Measurements from ENCODE around the gene ALOX5AP.

ALOX5AP gene

DNA sequence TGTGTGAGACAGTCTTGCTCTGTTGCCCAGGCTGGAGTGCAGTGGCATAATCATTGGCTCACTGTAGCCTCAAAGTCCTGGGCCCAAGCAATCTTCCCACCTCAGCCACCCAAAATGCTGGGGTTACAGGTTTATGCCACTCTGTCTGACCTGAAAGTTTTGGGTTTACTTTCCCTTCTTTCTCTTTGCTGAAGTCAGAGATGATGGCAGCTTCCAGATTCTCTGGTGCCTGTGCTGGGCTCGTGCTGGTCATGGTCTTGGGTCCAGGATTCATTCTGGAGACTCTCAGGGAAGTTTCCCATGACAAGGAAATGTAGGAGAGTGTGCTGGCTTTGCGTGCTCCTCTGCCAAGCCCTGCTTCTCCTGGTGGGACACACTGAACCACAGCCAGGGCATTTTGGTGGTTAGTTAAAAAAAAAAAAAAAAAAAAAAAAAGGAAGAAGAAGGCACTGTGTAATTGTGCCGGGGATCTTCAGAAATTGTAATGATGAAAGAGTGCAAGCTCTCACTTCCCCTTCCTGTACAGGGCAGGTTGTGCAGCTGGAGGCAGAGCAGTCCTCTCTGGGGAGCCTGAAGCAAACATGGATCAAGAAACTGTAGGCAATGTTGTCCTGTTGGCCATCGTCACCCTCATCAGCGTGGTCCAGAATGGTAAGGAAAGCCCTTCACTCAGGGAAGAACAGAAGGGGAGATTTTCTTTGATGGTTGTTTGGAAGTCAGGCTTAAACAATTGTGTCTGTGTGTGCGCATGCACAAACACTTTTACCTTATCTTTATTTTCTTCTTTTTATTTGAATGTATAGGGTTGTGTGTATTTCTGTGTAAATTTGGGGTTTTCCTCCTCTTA lies at the start of gene ALOX5AP:
Gene ALOX5AP (plus strand): TSS at position 519 of the 847 bp plus-strand sequence. CDS start 63 bp downstream, at position 582.
- peak within 1 kb of the TSS; percentile 87 for H3K27ac Mint-ChIP-seq
- no peak for DNase-seq (ENCODE audit: low spot score in 2 of 2)
- peak; percentile 44 for ATAC-seq
- H3K36me3 Mint-ChIP-seq: peaks cover 4% of the 10 kb centered on the region
- H3K9me3 Mint-ChIP-seq: no peaks in the 10 kb centered on the region
- H3K4me1 Mint-ChIP-seq: peaks cover 61% of the 10 kb centered on the region
- H3K4me3 Mint-ChIP-seq: peak within 1 kb of the TSS; percentile 81

DNA sequence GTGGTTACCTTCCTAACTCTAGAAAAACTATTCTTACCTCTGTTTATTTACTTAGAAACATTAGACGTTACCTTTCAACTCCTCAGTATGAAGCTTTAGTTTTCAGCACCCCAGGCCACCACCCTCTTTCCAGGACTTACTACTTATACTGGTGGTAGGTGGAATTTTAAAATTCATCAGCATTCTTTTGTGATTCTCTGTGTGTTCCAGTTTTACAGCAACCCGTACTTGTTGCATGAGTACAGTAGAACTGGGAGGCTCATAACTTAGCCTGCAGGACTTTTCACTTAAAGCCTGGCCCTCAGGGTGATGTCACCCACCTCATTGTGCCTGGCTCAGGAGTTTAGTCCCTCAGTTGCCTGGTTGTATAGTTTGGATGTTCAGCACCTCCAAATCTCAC lies 49.4 kb upstream of the ALOX5AP start:
- Mint-ChIP-seq H3K36me3 (no peaks in the 10 kb centered on the region), H3K9me3 (no peaks in the 10 kb centered on the region), H3K4me1 (peaks cover 7% of the 10 kb centered on the region), H3K4me3 (no peak overlapping the region), H3K27ac (no peak overlapping the region)
- ATAC-seq (no peak), DNase-seq (ENCODE audit: low spot score in 2 of 2) (no peak)

DNA sequence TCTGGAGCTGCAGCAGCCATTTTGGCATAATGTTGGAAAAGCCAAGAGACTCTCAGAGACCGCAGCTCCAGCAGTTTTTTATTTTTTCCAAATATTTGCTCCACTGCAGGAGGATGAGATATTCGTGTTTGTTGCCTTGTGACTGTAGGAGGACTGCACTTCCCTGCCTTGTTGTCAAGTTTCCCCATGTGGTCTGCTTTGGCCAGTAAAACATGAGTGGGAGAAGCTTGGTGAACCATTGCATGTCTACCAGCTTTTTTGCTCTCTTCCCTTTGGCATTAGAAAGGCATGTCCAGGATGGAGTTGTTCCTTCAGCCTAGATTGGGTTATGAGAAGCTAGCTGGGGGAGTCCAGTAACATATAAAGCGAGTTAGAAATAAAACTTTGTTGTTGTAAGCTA lies 47.7 kb upstream of the ALOX5AP start:
- no peak overlapping the region for H3K4me3 Mint-ChIP-seq
- H3K9me3 Mint-ChIP-seq: no peaks in the 10 kb centered on the region
- no peaks in the 10 kb centered on the region for H3K36me3 Mint-ChIP-seq
- DNase-seq (ENCODE audit: low spot score in 2 of 2) (no peak), ATAC-seq (no peak)
- H3K27ac Mint-ChIP-seq: no peak overlapping the region
- H3K4me1 Mint-ChIP-seq: peaks cover 7% of the 10 kb centered on the region

DNA sequence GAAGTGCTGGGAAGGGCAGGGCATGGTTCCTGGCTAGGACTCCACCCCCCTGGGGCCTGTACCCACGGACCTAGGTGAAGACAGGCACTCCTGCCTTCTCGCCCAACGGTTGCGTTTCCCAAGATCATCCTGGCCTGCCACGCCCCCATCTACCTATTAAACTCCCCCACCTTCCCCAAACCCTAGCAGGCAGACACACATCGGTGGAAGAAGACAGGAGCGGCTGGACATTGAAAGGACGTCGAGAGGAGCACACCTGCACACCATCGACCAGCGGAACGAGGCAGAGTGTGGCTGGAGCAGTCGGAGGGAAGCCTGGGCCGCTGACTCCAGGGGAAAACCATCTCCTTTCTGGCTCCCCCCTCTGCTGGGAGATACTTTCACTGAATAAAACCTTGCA lies 45.6 kb upstream of the ALOX5AP start:
- no peaks in the 10 kb centered on the region for H3K9me3 Mint-ChIP-seq
- no peaks in the 10 kb centered on the region for H3K36me3 Mint-ChIP-seq
- H3K27ac Mint-ChIP-seq: peak overlapping the region; percentile 73
- H3K4me1 Mint-ChIP-seq: peaks cover 7% of the 10 kb centered on the region
- DNase-seq (ENCODE audit: low spot score in 2 of 2) (no peak), ATAC-seq (no peak)
- peak overlapping the region; percentile 66 for H3K4me3 Mint-ChIP-seq

DNA sequence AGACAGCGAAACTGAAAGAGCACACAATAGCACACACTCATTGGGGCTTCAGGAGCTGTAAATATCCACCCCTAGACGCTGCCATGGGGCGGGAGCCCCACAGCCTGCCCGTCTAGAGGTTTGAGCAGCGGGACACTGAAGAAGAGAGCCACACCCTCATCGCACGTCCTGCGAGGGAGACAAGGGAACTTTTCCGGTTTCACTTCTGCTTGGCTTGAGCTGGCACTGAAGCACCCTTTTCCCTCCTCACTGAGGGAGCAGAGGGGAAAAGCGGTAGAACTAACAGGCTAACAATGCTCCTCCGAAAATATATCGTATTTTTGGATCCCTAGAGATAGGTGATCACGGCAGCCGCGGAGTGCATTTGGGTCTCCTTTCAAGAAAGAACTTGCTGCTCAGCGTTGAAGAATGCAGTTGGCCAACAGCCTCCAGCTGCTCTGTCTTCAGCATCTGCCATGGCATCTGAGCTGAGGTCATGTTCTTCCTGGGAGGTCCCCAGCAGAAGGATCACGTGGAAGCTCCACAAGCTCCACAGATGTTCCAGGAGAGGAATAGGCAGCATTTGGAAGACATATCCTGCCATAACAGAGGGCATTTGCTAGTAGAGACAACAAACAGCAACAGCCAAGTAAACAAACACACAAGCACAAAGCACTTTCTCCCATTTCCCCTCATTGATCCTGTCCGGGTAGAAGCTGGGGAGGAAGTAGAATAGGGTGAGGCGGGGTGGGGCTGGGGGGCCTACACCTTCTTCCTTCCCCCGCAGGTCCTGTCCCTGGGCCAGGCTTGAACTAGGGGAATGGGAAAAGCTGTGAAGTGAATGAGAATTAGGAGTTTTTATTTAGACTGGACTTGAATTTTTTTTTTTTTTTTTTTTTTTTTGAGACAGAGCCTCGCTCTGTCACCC lies 44.8 kb upstream of the ALOX5AP start:
- peak overlapping the region; percentile 73 for H3K27ac Mint-ChIP-seq
- ATAC-seq: peak; percentile 70
- H3K36me3 Mint-ChIP-seq: no peaks in the 10 kb centered on the region

DNA sequence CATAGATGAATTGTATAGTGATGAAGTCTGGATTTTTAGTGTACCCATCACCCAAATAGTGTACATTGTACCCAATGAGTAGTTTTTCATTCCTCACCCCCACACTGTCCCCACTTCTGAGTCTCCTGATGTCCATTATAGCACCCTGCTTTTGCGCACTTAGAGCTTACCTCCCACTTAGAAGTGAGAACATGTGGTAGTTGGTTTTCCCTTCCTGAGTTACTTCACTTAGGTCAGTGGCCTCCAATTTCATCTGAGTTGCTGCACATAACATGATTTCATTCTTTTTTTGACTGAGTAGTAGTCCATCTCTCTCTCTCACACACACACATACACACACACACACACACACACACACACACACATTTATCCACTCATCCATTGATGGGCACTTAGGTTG lies 43.2 kb upstream of the ALOX5AP start:
- Mint-ChIP-seq H3K4me1 (peaks cover 26% of the 10 kb centered on the region), H3K27ac (no peak overlapping the region), H3K4me3 (no peak overlapping the region), H3K36me3 (no peaks in the 10 kb centered on the region), H3K9me3 (no peaks in the 10 kb centered on the region)
- DNase-seq (ENCODE audit: low spot score in 2 of 2) (no peak), ATAC-seq (peak; percentile 21)

More for the DNA sequence above, 44.8 kb upstream of the ALOX5AP start:
- no peak for DNase-seq (ENCODE audit: low spot score in 2 of 2)
- H3K4me1 Mint-ChIP-seq: peaks cover 10% of the 10 kb centered on the region
- H3K9me3 Mint-ChIP-seq: no peaks in the 10 kb centered on the region
- peak overlapping the region; percentile 66 for H3K4me3 Mint-ChIP-seq

DNA sequence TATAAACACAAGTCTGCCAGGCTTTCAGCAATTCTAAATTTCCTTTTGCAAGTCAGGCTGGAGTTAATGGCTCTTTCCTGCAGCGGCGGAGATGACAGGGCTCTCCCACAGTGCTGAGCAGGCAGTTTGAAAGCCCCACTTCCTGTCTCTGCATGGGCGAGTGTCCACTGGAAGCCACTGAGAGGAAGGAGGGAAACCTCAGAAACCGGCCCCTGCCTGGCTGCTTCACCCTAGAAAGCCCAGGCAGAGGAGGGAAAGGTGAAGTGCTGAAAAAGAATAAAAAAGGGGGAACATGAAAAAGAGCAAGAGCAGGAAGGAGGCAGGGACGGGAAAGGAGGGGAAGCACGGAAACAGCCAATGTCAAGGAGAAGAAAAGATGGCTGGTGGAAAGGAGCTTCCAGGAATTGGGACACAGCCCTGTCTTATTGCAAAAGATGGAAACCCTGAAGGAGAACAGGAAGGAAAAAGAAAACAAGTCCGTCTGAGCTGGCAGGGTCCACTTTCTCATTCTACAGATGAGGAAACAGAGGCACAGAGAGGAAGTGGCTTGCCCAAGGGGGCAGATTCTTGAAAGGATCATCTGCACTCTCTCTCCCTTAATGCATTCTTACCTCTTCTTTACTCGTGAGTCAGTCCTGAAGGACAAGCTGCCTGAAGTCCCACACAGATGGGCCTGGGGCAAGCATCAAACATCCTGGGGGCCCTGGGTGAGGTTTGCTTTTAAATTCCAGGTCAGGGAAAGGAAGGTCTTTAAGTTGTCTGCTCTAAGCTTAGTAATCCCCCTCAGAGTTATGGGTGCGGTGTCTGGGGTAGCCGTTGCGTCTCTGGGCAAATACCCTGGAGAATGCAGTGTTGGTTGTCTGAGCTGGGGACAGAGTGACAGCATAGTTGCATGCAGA lies 38.8 kb upstream of the ALOX5AP start:
- Mint-ChIP-seq H3K36me3 (no peaks in the 10 kb centered on the region), H3K4me1 (peaks cover 34% of the 10 kb centered on the region), H3K27ac (peak overlapping the region; percentile 27), H3K9me3 (no peaks in the 10 kb centered on the region), H3K4me3 (peak overlapping the region; percentile 52)
- peak; percentile 80 for ATAC-seq
- no peak for DNase-seq (ENCODE audit: low spot score in 2 of 2)

DNA sequence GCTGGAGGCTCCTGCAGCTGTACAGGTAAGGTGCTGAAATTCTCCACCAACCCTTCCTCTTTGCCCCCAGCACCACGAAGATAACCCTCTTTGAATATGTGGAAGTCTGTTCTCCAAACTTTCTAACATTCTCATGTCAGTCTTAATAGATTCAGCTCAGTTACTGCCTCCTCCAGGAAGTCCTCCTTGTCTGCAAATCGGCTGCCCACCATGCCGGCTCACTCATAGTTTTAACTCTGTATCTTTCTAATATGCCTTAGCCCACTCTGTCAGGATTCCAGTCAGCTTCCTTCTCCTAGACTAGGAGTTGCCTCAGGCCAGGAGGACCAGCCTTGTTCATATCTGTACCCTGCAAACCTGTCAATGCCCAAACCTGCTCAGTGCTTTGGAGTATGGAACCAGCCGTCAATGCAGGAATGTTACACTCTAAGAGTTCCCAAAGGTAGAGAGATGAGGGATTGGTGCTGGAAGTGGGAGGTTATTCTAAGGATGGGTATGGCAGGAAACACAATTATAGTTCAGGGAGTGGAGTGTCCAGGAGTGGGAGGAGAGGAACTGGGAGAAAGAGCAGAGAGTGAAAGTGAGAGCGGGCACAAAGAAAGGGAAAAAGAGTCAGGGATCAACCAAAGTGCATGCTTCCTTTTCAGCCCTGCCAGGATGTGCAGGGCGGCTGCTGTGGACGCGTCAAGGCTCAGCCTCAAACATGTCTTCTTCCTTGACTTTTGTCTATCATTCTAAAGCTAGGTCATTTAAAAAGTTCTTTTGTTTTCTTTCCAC lies 38.0 kb upstream of the ALOX5AP start:
- Mint-ChIP-seq H3K27ac (no peak overlapping the region), H3K4me3 (no peak overlapping the region), H3K36me3 (no peaks in the 10 kb centered on the region), H3K9me3 (no peaks in the 10 kb centered on the region), H3K4me1 (peaks cover 34% of the 10 kb centered on the region)
- ATAC-seq (no peak), DNase-seq (ENCODE audit: low spot score in 2 of 2) (no peak)

DNA sequence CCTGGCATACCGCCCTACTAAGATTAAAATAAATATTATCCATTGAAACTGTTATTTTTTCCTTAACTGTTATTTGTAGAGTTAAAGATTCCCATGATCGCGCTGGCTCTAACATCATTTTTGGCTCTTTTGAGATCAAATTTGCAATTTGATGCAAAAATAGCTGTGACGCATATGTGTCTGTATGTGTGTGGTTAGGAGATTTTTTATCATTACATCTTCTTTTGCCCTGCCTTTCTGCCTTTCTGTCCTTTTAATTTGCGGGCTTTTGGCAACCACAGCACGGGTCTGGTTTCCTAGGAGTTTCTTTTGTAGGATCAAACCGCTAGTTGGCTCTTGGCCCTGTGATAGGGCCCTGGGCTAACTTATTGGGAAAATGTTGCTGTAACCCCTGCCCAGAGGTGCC lies 37.3 kb upstream of the ALOX5AP start:
- Mint-ChIP-seq H3K9me3 (no peaks in the 10 kb centered on the region), H3K4me1 (peaks cover 34% of the 10 kb centered on the region), H3K4me3 (no peak overlapping the region), H3K36me3 (no peaks in the 10 kb centered on the region), H3K27ac (no peak overlapping the region)
- no peak for DNase-seq (ENCODE audit: low spot score in 2 of 2)
- ATAC-seq: no peak

DNA sequence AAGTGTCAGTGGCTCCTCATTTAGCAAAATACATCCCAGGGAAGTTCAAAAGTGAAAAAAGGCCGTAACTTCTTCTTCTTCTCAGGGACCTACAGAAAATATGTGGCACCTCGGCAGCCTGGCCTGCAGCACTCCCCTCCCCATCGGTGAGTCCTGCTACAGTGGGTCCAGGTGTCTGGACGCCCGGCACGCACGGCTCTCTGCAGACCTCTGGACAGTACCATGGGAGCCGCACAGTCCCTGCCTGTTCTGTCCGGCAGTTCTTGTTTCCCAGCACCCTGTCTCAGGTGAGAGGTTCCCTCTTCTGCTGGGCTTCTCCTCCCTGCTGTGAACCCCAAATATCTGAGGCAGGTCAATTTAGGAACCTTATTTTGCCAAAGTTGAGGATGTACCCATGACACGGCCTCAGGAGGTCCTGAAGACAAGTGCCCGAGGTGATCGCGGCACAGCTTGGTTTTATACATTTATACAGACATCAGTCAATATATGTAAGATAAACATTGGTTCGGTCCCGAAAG lies 36.8 kb upstream of the ALOX5AP start:
- Mint-ChIP-seq H3K36me3 (no peaks in the 10 kb centered on the region), H3K27ac (no peak overlapping the region), H3K4me3 (no peak overlapping the region), H3K4me1 (peaks cover 34% of the 10 kb centered on the region), H3K9me3 (no peaks in the 10 kb centered on the region)
- ATAC-seq (no peak), DNase-seq (ENCODE audit: low spot score in 2 of 2) (no peak)

DNA sequence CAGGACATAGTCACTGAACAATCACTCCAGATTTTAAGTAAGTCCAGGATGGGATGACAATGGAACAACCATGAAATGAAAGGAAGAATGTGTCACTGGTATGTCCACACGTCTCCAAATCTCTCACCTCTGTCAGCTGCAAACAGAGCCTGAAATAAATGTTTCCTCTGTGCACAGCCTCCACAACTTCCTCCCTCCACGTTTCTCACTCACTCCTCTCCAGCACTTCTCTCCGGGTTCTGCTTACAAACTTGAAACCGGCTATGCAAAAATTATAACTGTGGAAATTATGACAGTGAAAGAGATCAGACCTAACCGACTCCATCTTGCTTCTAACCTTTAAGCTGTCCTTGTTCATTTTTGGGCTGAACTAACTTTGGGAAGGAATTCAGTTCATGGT lies 35.0 kb upstream of the ALOX5AP start:
- H3K4me3 Mint-ChIP-seq: no peak overlapping the region

DNA sequence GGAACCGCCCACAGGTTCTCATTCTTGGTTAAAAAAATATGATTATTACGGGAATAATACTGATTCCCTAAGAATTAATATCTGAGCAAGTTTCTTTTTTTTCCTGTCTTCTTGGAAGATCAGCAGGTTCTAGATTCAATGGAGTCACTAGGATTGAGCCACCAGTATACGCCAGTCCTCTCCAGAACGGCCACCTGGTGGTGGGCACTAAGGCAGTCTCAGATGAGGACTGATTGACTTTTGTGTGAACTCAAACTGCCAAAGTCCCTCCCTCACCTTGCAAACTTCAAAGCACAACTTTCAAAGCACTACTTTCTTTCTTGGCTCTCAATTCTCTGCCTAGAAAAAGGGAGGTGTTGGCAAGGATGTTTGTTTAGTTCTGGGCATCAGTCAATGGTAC lies 33.3 kb upstream of the ALOX5AP start:
- DNase-seq (ENCODE audit: low spot score in 2 of 2): no peak
- no peaks in the 10 kb centered on the region for H3K36me3 Mint-ChIP-seq
- peaks cover 17% of the 10 kb centered on the region for H3K4me1 Mint-ChIP-seq
- no peaks in the 10 kb centered on the region for H3K9me3 Mint-ChIP-seq
- no peak overlapping the region for H3K4me3 Mint-ChIP-seq
- H3K27ac Mint-ChIP-seq: no peak overlapping the region
- ATAC-seq: no peak

More for the DNA sequence above, 35.0 kb upstream of the ALOX5AP start:
- DNase-seq (ENCODE audit: low spot score in 2 of 2) (no peak), ATAC-seq (no peak)
- H3K9me3 Mint-ChIP-seq: no peaks in the 10 kb centered on the region
- H3K27ac Mint-ChIP-seq: no peak overlapping the region
- no peaks in the 10 kb centered on the region for H3K36me3 Mint-ChIP-seq
- H3K4me1 Mint-ChIP-seq: peaks cover 33% of the 10 kb centered on the region

DNA sequence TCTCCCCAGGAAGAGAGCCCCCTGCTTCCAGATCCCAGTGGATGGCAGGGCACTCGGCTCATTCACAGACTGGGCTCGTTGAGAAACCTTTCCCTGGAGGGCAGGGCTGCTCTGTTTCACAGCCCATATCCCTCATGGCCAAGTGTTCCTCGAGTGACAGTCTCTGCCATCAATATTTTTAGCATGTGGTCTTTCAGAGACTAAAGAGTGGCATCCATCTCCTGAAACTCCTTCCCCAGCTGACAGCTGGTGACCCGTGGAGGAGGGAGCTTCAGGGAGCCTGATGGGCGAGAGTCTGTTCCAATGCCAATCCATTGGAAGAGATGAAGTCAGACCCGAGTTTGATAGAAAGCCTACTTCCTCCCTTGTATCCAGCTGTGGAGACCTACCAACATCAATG lies 30.7 kb upstream of the ALOX5AP start:
- ATAC-seq: no peak
- H3K4me3 Mint-ChIP-seq: no peak overlapping the region
- no peak for DNase-seq (ENCODE audit: low spot score in 2 of 2)
- H3K36me3 Mint-ChIP-seq: no peaks in the 10 kb centered on the region
- H3K9me3 Mint-ChIP-seq: no peaks in the 10 kb centered on the region
- H3K4me1 Mint-ChIP-seq: peaks cover 16% of the 10 kb centered on the region
- no peak overlapping the region for H3K27ac Mint-ChIP-seq

DNA sequence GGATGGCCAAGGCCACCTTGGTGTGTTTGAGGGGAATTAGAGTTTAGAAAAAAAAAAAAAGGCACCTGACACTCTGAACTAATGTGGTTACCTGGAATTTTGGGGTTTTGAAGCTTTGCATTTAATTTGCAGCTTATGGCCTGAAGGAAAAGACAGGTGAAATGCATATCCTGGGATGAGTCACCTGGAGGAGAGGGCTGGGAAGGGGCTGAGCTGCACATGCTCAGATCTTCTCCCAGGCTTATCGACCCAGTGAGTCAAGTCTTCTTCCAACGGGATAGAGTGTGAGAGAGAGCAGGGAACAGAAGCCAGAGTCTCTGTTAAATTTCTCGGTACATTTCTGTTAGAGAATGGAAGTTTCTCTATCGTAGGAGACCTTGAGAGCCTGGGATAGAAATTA lies 29.7 kb upstream of the ALOX5AP start:
- H3K4me1 Mint-ChIP-seq: peaks cover 10% of the 10 kb centered on the region
- DNase-seq (ENCODE audit: low spot score in 2 of 2) (no peak), ATAC-seq (no peak)
- H3K9me3 Mint-ChIP-seq: no peaks in the 10 kb centered on the region
- no peaks in the 10 kb centered on the region for H3K36me3 Mint-ChIP-seq
- H3K4me3 Mint-ChIP-seq: no peak overlapping the region
- H3K27ac Mint-ChIP-seq: no peak overlapping the region
